Mesenchymal stem cell (in vitro differentiated cells and primary cell): ENCODE measurements around the gene OXCT2.

ENCODE experiments used
- DNase-seq: peaks from one replicate; pipeline ENCODE4 v3.0.0-alpha.2; 2013
- H2AFZ ChIP-seq: one replicate; pipeline ENCODE4 v1.6.1; 2013; ENCODE audit warnings: low read depth, mild to moderate bottlenecking, control low read depth, inconsistent platforms, low read length, moderate library complexity
- H2AK5ac ChIP-seq: 2 replicates; pipeline ENCODE4 v1.6.1; 2013; ENCODE audit warnings: low read length, moderate library complexity, mild to moderate bottlenecking, inconsistent platforms; ENCODE audit not compliant: severe bottlenecking
- H2BK120ac ChIP-seq: one replicate; pipeline ENCODE4 v1.6.1; 2013; ENCODE audit warnings: low read depth, mild to moderate bottlenecking, inconsistent platforms, low read length, moderate library complexity
- H2BK12ac ChIP-seq, 2 experiments: one replicate each; pipeline ENCODE4 v1.6.1; 2013; ENCODE audit warnings: inconsistent platforms in 2 of 2, low read length in 2 of 2, mild to moderate bottlenecking in 2 of 2, moderate library complexity in 2 of 2, control low read depth in 1 of 2
- H2BK15ac ChIP-seq: one replicate; pipeline ENCODE4 v1.6.1; 2013; ENCODE audit warnings: mild to moderate bottlenecking, low read depth, inconsistent platforms; ENCODE audit not compliant: poor library complexity, severe bottlenecking
- H2BK5ac ChIP-seq: 2 replicates; pipeline ENCODE4 v1.6.1; 2013; ENCODE audit warnings: low read depth, mild to moderate bottlenecking, low read length, control low read depth, inconsistent platforms; ENCODE audit not compliant: poor library complexity, severe bottlenecking
- H3K14ac ChIP-seq, 2 experiments: one replicate each; pipeline ENCODE4 v1.6.1; 2013; ENCODE audit warnings: inconsistent platforms in 2 of 2, low read length in 2 of 2, control low read depth in 1 of 2, mild to moderate bottlenecking in 1 of 2, moderate library complexity in 1 of 2
- H3K18ac ChIP-seq, 2 experiments: one replicate each; pipeline ENCODE4 v1.6.1; 2013; ENCODE audit warnings: inconsistent platforms in 2 of 2, low read length in 2 of 2, control low read depth in 1 of 2, low read depth in 1 of 2, mild to moderate bottlenecking in 1 of 2
- H3K23ac ChIP-seq, 2 experiments: one replicate each; pipeline ENCODE4 v1.6.1; 2013; ENCODE audit warnings: inconsistent platforms in 2 of 2, low read length in 2 of 2, mild to moderate bottlenecking in 2 of 2, moderate library complexity in 2 of 2, control low read depth in 1 of 2
- H3K27ac ChIP-seq: 2 replicates; pipeline ENCODE4 v1.5.1; 2013; ENCODE audit warnings: mild to moderate bottlenecking, moderate library complexity, low read length, control low read depth, inconsistent platforms; ENCODE audit not compliant: poor library complexity, severe bottlenecking
- H3K27me3 ChIP-seq, 2 experiments: 2 replicates each; pipeline versions ENCODE4 v1.6.1 to v1.7.0; 2013; ENCODE audit warnings: low read length in 2 of 2, mild to moderate bottlenecking in 2 of 2, moderate library complexity in 2 of 2, control low read depth in 1 of 2, inconsistent platforms in 1 of 2; ENCODE audit not compliant: control insufficient read depth in 1 of 2, insufficient read depth in 1 of 2
- H3K36me3 ChIP-seq, 2 experiments: 2 replicates each; pipeline versions ENCODE4 v1.6.1 to v1.7.0; 2013; ENCODE audit warnings: low read length in 2 of 2, control low read depth in 1 of 2, inconsistent platforms in 1 of 2, low read depth in 1 of 2, mild to moderate bottlenecking in 1 of 2; ENCODE audit not compliant: insufficient read depth in 2 of 2, control insufficient read depth in 1 of 2
- H3K4ac ChIP-seq, 2 experiments: one replicate each; pipeline ENCODE4 v1.6.1; 2013; ENCODE audit warnings: inconsistent platforms in 2 of 2, low read length in 2 of 2, mild to moderate bottlenecking in 2 of 2, moderate library complexity in 2 of 2, control low read depth in 1 of 2, low read depth in 1 of 2
- H3K4me1 ChIP-seq: 2 replicates; pipeline ENCODE4 v1.6.1; 2013; ENCODE audit warnings: low read depth, low read length, control low read depth; ENCODE audit not compliant: control insufficient read depth, insufficient read depth
- H3K4me2 ChIP-seq: 2 replicates; pipeline ENCODE4 v1.6.1; 2013; ENCODE audit warnings: low read length, mild to moderate bottlenecking, inconsistent platforms; ENCODE audit not compliant: poor library complexity, severe bottlenecking
- H3K4me3 ChIP-seq, 2 experiments: 2 replicates each; pipeline versions ENCODE4 v1.5.1 to v1.7.0; 2013; ENCODE audit warnings: low read length in 2 of 2, mild to moderate bottlenecking in 2 of 2, control low read depth in 1 of 2, low read depth in 1 of 2; ENCODE audit not compliant: insufficient read depth in 1 of 2
- H3K79me1 ChIP-seq: replicated peaks from 2 replicates; pipeline ENCODE4 v1.6.1; 2013; ENCODE audit warnings: mild to moderate bottlenecking, control low read depth, low read length, inconsistent platforms; ENCODE audit not compliant: poor library complexity, severe bottlenecking
- H3K9ac ChIP-seq: 2 replicates; pipeline ENCODE4 v1.7.0; 2013; ENCODE audit warnings: mild to moderate bottlenecking, low read length, moderate library complexity
- H3K9me3 ChIP-seq: 2 replicates; pipeline ENCODE4 v1.7.0; 2013; ENCODE audit warnings: mild to moderate bottlenecking, low read length; ENCODE audit not compliant: control insufficient read depth
- H4K8ac ChIP-seq: one replicate; pipeline ENCODE4 v1.6.1; 2013; ENCODE audit warnings: inconsistent platforms, mild to moderate bottlenecking, low read length, moderate library complexity
- H4K91ac ChIP-seq: one replicate; pipeline ENCODE4 v1.6.1; 2013; ENCODE audit warnings: mild to moderate bottlenecking, low read length, inconsistent platforms
- WGBS: methylation state at CpG from one replicate; pipeline ENCODE4 v1.1.7; 2013; ENCODE audit warnings: mixed read lengths; 5-methylcytosine and 5-hydroxymethylcytosine counted together

The OXCT2 gene

DNA sequence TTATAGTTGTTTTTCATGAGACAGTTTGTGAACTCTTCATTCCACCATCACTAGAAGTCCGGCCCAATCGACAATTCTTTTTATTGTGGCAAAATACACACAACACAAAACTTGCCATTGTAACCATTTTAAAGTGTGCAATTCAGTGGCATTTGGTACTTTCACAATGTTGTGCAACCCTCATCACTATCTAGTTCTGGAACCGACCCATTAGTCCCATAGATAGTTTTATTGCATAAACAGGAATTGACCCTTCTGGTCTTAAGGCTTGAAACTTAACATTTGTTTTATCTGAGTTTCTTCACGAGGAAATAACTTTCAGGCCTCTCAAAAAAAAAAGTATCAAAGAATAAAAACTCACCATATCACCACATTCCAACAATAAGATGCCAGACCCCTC lies 41.3 kb downstream of the OXCT2 start:
- Histone ChIP-seq H4K8ac (no peak overlapping the region), H2BK5ac (no peak overlapping the region), H3K4me2 (no peak overlapping the region), H3K36me3 (no peaks in the 10 kb centered on the region), H3K9me3 (no peaks in the 10 kb centered on the region), H3K14ac (no peak overlapping the region), H4K91ac (no peak overlapping the region), H3K27ac (no peak overlapping the region), H3K23ac (no peak overlapping the region), H2BK15ac (no peak overlapping the region), H3K4me3 (no peak overlapping the region), H3K79me1 (no peaks in the 10 kb centered on the region), H3K9ac (no peak overlapping the region), H3K4ac (no peak overlapping the region), H2AFZ (no peak overlapping the region), H2BK120ac (no peak overlapping the region), H2AK5ac (no peak overlapping the region), H3K4me1 (no peaks in the 10 kb centered on the region), H3K18ac (no peak overlapping the region), H2BK12ac (no peak overlapping the region), H3K27me3 (peaks cover 67 to 83% of the 10 kb centered on the region in 2 experiments)
- DNase-seq, result no peak
- 44% methylated on average over 3 of the region's 4 CpGs for WGBS

- Histone ChIP-seq H2AFZ (no peak overlapping the region), H2BK120ac (no peak overlapping the region), H3K36me3 (no peaks in the 10 kb centered on the region), H3K18ac (no peak overlapping the region), H2BK12ac (no peak overlapping the region), H3K27ac (no peak overlapping the region), H3K4ac (no peak overlapping the region), H3K4me2 (no peak overlapping the region), H3K4me1 (no peaks in the 10 kb centered on the region), H3K9me3 (no peaks in the 10 kb centered on the region), H2BK5ac (no peak overlapping the region), H3K4me3 (no peak overlapping the region), H4K8ac (no peak overlapping the region), H3K23ac (no peak overlapping the region), H3K14ac (no peak overlapping the region), H3K27me3 (peaks cover 68 to 84% of the 10 kb centered on the region in 2 experiments), H3K79me1 (no peaks in the 10 kb centered on the region), H3K9ac (no peak overlapping the region), H2AK5ac (no peak overlapping the region), H2BK15ac (no peak overlapping the region), H4K91ac (no peak overlapping the region)
- no peak for DNase-seq
- WGBS, result 49% methylated on average over 3 of the region's 3 CpGs
These were observed 42.1 kb downstream of the OXCT2 start for GRCh38 chr1:39729030-39729429.

- Histone ChIP-seq H3K23ac (no peak overlapping the region), H3K4me1 (no peaks in the 10 kb centered on the region), H3K4ac (no peak overlapping the region), H3K36me3 (no peaks in the 10 kb centered on the region), H3K79me1 (no peaks in the 10 kb centered on the region), H4K8ac (no peak overlapping the region), H3K18ac (no peak overlapping the region), H3K14ac (no peak overlapping the region), H3K27me3 (peaks cover 63 to 78% of the 10 kb centered on the region in 2 experiments), H2BK15ac (no peak overlapping the region), H2BK5ac (no peak overlapping the region), H4K91ac (no peak overlapping the region), H3K27ac (no peak overlapping the region), H3K4me2 (no peak overlapping the region), H2AK5ac (no peak overlapping the region), H2BK12ac (no peak overlapping the region), H3K4me3 (no peak overlapping the region), H3K9ac (no peak overlapping the region), H2BK120ac (no peak overlapping the region), H2AFZ (no peak overlapping the region), H3K9me3 (no peaks in the 10 kb centered on the region)
- no peak for DNase-seq
- WGBS, result 88% methylated on average over 14 of the region's 14 CpGs
These were observed 43.2 kb downstream of the OXCT2 start for GRCh38 chr1:39727932-39728317.

DNA sequence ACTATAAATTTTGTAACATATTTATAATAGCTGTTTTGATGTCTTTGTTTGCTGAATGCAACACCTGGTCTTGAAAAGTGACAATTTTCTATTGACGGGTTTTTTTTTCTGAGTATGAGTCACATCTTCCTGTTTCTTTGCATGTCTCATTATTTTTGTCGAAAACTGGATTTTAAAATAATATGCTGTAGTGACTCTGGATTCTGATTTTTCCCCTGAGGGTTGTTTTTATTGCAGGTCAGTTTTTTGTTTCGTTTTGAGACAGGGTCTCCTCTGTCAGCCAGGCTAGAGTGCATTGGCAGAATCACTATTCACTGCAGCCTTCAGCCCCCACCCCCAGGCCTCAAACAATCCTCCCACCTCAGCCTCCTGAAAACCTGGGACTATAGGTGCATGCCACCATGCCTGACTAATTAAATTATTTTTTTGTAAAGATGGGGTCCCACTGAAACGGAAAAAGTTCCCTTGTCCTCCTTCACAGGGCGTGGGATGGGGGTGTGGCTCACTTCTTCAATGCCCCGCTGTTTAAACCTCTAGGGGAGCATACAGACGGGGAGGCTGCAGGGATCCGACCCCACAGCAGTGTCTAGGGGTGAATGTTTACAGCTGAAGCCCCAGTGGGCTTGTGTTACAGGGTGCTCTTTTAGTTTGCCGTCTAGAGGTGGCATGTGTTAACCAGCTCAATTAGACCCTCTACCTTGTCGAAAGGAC lies 43.8 kb downstream of the OXCT2 start:
- Histone ChIP-seq H3K4me2 (no peak overlapping the region), H2BK5ac (no peak overlapping the region), H2AK5ac (no peak overlapping the region), H3K9ac (no peak overlapping the region), H2BK12ac (no peak overlapping the region), H3K79me1 (no peaks in the 10 kb centered on the region), H2BK15ac (no peak overlapping the region), H3K36me3 (no peaks in the 10 kb centered on the region), H2AFZ (no peak overlapping the region), H3K4ac (no peak overlapping the region), H3K4me1 (no peaks in the 10 kb centered on the region), H3K27ac (no peak overlapping the region), H4K8ac (no peak overlapping the region), H3K18ac (no peak overlapping the region), H3K9me3 (no peaks in the 10 kb centered on the region), H3K23ac (no peak overlapping the region), H3K4me3 (no peak overlapping the region), H4K91ac (no peak overlapping the region), H3K14ac (no peak overlapping the region), H3K27me3 (peaks cover 59 to 76% of the 10 kb centered on the region in 2 experiments), H2BK120ac (no peak overlapping the region)
- WGBS, result 59% methylated on average over 9 of the region's 10 CpGs
- no peak for DNase-seq
